IPS-18a (cell line): ENCODE results near the gene PHF24.

ENCODE experiments used
- H3K27ac ChIP-seq: one replicate; pipeline ENCODE4 v1.5.1; 2013; ENCODE audit warnings: low read length
- H3K27me3 ChIP-seq: one replicate; pipeline ENCODE4 v1.6.1; 2013; ENCODE audit warnings: mild to moderate bottlenecking, low read length; ENCODE audit not compliant: control insufficient read depth, insufficient read depth
- H3K36me3 ChIP-seq: one replicate; pipeline ENCODE4 v1.6.1; 2013; ENCODE audit warnings: low read depth, low read length; ENCODE audit not compliant: control insufficient read depth
- H3K4me1 ChIP-seq: one replicate; pipeline ENCODE4 v1.6.1; 2013; ENCODE audit warnings: low read depth, low read length; ENCODE audit not compliant: control insufficient read depth
- H3K4me3 ChIP-seq: one replicate; pipeline ENCODE4 v1.5.1; 2013; ENCODE audit warnings: low read length
- H3K9ac ChIP-seq: one replicate; pipeline ENCODE4 v1.6.1; 2013; ENCODE audit warnings: mild to moderate bottlenecking, low read length, moderate library complexity
- H3K9me3 ChIP-seq: one replicate; pipeline ENCODE4 v1.6.1; 2013; ENCODE audit warnings: low read depth, low read length; ENCODE audit not compliant: control insufficient read depth

Gene PHF24

GRCh38 chr9:35028341-35028740, 70.3 kb downstream of the PHF24 start:
- H3K36me3 ChIP-seq: no peaks in the 10 kb centered on the region
- H3K9ac ChIP-seq: no peak overlapping the region
- H3K4me3 ChIP-seq: no peak overlapping the region
- H3K27ac ChIP-seq: no peak overlapping the region
- no peaks in the 10 kb centered on the region for H3K27me3 ChIP-seq
- H3K9me3 ChIP-seq: peaks cover 10% of the 10 kb centered on the region
- H3K4me1 ChIP-seq: peaks cover 16% of the 10 kb centered on the region

GRCh38 chr9:35029241-35029640, 71.2 kb downstream of the PHF24 start:
- Histone ChIP-seq H3K27ac (no peak overlapping the region), H3K27me3 (no peaks in the 10 kb centered on the region), H3K9ac (no peak overlapping the region)

GRCh38 chr9:35029852-35030251, 71.8 kb downstream of the PHF24 start:
- Histone ChIP-seq H3K9ac (no peak overlapping the region), H3K36me3 (no peaks in the 10 kb centered on the region), H3K9me3 (peaks cover 10% of the 10 kb centered on the region), H3K27ac (no peak overlapping the region), H3K4me1 (peaks cover 16% of the 10 kb centered on the region), H3K27me3 (no peaks in the 10 kb centered on the region), H3K4me3 (no peak overlapping the region)

More at GRCh38 chr9:35029241-35029640, 71.2 kb downstream of the PHF24 start:
- no peak overlapping the region for H3K4me3 ChIP-seq
- H3K36me3 ChIP-seq: no peaks in the 10 kb centered on the region
- H3K9me3 ChIP-seq: peaks cover 10% of the 10 kb centered on the region
- H3K4me1 ChIP-seq: peaks cover 16% of the 10 kb centered on the region
